Activated CD4-positive, CD25-positive, alpha-beta regulatory T cell (primary cell): ENCODE results near the gene NEURL1.
"Not testable (repeated sequence)": the region's sequence is repeated elsewhere in the genome, so short reads cannot be mapped to it uniquely, and the experiment has no call there.

Experiments used
- DNase-seq, 4 experiments: peaks; one replicate each; lab custom pipeline; 2025; lab: John Stamatoyannopoulos, UW

NEURL1 gene

DNA sequence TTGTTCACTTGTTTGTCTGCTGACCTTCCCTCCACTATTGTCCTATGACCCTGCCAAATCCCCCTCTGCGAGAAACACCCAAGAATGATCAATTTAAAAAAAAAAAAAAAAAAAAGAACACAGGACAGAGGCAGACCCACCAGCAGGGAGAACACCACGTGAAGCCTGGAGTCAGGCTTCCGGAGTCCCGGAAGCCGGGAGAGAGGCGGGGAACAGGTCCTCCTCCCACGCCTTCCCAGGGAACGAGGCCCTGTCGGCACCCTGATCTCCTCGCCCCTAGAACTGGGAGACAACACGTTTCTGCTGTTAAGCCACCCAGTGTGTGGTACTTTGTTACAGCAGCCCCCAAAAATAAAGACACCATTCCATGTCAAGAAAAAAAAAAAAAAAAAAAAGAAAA is 114.6 kb downstream of the NEURL1 start:
- not testable (repeated sequence) for DNase-seq

DNA sequence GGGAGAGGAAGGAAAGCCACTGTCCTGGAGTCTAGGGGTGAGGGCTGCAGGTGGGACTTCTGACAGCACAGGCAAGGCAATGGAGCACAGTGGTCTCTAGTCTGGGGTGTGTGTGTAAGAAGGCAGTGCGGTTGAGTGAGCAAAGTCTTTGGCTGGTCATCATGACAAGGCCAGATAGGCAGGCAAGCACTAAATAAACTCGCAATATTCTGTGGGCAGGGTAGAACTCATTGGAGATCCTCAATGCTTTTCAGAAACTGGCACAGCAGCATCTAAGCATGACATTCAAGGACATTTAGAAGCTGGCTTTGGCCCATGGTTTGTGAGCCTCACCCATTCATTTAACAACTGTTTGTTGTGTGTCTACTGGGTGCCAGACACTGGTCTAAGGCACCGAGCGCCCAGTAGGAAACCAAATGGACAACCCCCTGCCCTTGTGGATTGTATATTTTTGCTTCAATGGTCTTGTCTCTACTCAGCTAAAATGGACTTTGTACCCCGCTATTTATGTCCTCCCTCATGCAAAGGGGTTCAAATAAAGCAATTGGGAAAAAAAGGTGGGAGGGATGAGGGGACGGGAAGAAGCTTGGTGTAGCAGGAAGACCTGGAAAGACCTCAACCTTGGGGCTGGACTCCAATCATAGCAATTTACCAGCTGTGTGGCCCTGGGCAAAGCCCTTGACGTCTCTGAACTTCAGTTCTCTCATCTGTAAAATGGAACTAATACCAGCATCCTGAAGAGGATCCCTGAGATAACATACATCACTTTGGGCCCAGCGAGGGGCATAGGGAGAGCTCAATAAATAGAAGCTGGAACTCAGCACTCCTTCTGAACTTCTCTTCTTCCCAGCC is 116.0 kb downstream of the NEURL1 start:
- DNase-seq, result no peak

GRCh38 chr10:103610083-103610472 is 116.6 kb downstream of the NEURL1 start:
- no peak for DNase-seq

- DNase-seq, result no peak
Measured at GRCh38 chr10:103610921-103611511, 117.5 kb downstream of the NEURL1 start.

- DNase-seq, result no peak
Measured at GRCh38 chr10:103612462-103613365, 119.2 kb downstream of the NEURL1 start.

DNA sequence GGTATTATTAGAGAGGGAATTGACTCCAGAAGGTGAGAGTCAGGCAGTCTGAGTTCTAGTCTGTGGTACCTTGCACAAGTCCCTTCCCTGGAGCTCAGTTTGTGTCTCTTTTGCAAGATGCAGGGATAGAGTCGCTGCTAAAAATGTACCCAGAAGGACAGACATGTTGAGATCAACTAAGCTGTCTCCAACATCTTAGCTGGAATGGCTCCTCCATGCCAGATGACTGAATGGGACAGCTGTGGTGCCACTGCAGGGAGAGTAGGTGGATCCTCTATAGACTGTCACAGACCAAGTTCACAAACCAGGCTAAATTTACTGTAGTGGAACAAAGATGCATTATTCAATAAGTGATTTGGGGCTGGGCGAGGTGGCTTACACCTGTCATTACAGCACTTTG is 120.1 kb downstream of the NEURL1 start:
- no peak for DNase-seq

DNA sequence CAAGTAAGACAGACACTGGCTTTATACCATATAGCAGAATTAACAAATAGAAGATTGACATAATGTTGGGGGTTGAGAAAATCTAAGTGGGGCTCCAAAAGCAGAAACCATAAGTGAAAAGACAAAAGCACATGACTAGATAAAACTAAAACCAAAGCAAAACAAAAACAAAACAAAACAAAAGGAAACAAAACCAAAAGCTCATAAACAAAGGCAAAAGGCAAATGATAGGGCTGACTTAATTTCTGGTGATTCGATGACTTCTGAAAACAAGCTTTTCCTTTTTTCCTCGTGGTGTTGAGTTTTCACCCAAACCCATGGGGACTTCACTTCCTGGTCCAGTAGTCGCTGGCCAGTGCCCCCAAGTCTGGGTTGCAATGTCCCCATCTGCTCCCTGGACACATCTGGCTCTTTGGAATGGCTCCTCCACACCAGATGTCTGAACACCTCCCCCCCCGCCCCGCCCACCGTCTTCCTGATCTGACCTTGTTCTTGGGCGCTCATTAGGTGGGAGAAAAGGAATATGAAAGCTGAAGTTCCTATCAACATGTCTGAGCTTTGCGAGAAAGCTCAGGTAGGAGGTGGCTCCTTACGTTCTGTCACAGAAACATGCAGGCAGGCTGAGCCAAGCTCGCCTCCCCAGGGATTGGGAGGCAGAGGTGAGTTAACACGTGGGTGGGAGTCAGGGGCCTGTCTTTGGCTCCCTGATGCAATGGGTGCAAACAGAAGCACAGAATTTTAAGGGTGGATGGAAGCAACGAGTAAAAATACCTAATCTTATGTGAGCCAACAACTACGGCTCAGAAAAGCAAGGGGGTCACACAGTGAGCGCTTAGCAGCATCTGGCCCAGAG is 121.0 kb downstream of the NEURL1 start:
- DNase-seq, result no peak

DNA sequence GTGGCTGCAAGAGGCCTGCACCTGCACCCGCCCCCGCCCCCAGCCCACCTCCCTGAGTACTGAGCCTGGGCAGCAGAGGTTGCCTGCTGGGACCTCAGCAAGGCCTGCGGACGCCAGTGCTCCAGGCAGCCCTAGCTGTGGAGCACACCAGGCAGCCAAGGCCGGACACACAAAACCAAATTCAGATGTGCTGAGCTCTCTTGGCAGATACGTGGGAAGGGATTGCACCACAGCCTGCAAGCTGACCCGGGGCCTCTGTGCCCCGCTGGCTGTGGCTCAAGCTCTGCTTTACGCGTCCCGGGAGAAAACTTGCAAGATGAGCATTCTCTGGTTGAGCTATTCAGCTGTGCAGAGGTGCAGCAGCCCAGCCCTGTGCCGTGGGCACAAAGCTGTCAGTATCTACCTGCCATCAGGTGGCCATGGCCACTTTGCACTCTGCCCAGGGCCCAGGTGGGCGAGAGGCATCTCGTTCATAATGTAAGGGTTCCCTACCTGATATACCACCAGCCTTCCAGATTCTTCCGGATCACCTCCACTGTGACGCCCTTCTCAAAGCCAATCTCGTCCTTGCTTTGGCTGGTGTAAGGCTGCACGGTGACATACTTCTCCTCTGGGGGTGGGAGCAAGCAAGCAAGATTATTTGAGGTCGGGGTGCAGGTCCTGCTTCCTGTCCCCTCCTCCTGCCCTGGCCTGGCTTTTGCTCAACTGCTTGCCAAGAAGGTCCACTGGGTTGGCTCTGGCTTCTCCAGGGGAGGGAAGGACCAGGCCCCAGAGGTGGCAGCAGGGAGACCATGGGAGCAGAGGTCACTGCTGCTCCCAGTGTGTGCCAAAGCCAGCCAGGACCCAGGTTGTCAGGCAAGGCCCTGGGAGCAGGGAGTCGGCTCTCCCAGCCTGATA is 123.4 kb downstream of the NEURL1 start:
- no peak for DNase-seq

DNA sequence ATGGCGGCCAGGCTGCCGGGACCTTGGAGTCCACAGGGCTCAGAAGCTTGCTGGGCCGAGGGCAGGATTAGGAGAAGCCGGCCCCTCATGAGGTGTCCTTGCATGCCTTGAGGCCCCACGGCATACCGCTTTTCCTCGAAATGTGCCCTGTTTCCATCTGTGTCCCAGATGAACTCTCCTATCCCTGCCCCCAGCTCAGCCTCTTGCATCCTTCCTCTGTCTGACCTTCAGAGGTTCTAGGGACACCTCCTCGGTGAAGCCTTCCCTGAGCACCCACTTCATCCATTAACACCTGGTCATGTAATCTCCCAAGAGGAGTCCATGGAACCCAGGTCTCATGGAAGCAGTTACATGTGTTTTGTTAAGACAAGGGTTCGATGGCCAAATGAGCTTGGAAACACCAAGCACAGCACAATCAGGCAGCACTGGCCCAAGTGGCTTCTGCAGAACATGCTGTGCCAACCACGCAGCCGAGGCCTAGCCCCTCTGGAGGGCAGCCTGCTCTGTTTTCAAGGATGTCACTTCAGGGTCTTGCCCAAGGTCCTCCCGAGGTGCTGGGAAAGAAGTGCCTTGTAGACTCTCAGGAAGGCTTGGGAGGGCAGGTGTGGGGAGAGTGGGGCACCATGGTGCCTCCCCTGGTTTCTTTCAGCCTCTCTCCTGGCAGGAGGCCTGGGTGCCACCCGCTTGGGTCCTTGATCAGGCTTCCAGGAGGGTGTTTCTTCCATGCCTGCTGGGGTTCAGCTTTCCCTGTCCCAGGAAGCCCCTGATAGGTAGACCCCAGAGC is 124.3 kb downstream of the NEURL1 start:
- DNase-seq, result no peak

DNA sequence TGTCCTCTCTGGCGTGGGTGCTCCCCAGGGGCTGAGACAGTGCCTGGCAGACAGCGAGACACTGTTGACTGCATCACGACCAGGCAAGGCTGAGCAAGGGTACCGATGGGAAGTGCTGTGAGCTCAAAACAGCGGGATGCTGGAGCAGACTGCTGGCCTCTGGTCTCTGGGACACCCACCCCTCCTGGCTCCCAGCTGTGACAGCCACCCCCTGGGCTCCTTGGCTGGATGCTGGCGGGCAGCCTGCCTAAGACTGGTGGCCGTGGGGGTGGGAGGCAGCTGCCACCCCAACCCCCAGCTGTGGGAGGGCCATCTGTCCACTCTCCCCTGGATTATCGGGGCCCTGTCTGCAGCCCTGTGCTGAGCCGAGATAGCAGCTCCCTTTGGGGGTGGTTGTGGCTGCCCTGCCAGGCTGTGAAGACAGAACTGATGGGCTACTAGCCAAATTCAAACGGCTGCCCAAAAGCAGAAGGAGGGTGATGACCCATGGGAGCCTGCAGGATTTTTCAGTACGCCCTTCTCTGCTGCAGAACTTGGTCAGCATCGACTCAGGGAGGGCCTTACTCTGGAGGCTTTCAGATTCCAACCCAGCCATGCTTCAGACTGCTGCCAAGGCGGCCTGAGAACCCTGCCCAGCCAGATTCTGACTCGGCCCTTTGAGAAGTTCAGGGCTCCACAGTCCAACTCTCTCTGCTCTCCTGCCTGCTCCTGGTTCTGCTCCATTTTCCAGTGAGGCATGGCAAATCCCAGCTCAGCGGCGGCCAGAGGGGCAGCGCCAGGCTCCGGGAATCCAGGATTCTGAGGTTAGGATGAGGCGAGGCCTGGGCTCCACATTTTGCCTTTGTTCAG is 125.3 kb downstream of the NEURL1 start:
- DNase-seq, result no peak

DNA sequence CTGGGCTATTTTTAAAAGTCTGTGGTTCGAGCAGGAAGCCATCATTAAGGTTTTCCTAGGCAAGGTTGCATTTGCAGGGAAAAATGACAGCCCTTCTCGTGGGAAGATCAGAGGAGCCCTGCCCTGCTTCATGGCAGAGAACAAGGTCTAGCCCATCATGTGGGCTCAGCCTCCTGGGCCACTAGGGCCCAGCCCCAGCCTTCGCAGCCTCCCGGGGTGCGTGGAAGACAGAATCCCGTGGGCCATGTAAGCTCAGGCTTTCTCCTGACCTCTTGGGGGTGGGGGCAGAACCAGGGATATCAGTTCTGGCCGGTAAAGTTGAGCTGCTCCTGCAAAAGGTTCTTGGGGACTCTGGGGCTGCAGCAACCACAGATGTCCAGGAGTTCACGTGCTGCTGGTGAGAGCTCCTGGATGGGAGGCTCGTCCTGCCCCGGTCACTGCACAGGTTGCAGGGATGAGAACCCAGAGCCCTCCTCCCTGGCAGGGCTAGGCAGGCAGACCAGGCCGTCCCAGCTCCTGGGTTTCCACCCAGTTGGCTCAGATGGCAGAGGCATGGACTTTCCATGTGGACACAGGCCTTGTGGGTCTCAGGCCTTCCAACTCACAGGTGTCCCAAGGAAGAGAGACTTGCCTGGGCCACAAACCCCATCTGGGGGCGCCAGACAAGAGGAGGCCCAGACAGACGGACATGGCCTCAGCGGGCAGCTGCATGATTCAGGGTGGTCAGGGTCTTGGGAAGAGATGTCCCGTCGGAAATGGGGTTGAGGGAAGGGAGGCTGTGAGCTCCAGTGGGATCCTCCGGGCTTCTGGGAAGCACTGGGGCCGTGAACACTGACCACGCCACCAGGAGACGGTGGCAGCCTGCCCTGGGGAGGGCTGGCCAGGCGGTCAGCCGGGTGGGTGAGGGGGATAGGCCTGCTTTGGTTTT is 126.2 kb downstream of the NEURL1 start:
- no peak for DNase-seq

DNA sequence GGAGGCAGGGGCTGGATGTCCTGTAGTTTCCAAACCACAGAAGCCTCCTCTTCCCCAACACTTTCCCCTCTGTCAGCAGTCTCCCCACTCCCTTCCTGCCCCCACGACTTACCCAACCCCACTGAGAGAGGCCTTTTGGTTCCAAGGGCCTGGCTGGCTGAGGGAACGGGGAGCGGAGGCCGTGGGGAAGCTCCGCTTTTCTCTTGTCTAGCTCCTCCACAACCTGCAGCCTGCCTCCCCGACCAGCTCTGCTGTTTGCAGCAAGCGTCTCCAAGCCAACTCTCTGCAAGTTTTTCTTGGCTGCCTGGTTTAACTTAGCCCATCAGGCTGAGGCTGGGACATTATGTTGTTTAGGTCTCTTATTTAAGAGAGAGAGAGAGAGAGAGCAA is 126.8 kb downstream of the NEURL1 start:
- DNase-seq, result no peak

DNA sequence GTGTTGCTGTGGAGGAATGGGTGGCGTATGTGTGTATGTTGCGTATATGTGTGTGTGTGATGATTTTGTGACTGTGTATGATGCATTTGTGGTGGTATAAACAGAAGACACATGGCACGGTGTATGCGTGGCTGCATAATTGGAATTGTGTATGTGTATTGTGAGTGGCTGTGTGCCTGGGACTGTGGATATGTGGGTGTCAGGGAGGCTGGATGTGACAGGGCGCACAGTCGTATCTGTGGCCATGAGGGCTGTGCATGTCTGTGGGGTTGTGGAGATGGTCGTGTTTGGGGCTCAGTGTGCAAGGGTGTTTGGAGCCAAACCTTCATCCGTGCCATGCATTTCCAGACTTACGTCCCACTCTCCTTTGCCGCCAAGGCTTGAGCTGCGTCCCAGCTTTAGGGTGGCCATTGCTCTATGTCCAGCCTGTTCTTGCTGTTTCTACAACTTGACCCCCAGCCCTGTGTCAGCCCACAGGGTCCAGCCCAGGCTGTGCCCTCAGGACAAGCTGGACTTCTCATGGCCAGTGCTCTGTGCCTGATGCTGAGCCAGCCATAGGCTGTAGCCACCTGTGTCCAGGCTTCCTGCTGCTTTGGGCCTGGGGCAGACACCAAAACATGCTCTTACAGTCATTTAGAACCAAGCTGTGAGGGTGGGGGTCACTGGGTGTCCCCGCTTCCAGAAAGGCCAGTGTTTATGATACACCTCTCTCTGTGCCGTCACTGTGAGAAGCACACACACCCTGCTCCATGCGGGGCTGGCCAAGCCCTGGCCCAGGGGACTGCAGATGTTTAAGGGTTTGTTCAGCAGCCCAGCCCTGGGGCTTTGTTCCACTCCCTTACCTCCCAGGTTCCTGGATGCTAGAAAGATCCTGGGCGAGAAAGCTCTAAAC is 127.6 kb downstream of the NEURL1 start:
- DNase-seq, result no peak

GRCh38 chr10:103621783-103622125 is 128.2 kb downstream of the NEURL1 start:
- DNase-seq, result no peak

GRCh38 chr10:103622286-103622685 is 128.8 kb downstream of the NEURL1 start:
- DNase-seq, result no peak

DNA sequence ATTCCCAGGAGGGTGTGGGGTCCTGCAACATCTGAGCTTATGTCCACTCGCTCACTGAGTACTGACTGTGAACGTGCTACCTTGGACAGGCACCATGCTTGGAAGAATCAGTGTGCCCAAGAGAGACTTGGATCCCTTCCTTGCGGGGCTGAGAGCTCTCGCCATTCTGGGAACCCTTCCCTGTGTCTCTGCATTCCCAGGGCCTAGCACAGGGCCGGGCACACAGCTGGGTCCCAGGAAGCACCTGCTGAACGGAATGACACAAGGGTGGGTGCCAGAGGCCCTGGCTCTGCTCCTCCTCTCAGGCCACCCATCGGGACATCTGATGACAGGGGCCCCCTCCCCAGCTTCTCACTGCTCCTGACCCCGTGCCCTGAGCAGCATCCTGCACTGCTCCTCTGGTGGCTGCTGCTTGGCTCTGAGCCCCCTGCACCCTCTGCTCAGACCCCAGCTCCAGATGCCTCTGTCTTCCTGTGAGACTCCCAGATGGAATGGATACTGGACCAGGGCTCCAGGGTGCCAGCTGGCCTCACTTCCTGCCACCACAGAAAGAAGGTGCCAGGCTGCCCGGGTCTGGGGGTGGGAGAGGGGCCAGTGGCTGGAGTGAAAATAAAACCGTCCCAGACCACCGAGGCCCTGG is 129.6 kb downstream of the NEURL1 start:
- DNase-seq, result no peak
